CD8-positive, alpha-beta memory T cell (primary cell): ENCODE measurements around the gene KLK10. TPM values are rescaled to one million over a fixed set of nuclear protein-coding genes. Genes with fewer than 3 reads are reported as not detected.
A peak's percentile ranks its signal among the peaks of the same experiment; 100 is the strongest.

Source experiments
- CTCF ChIA-PET: fragments of 350-600 bp; sonication (Branson Sonifier 250); formaldehyde crosslinking; loops from one replicate; lab custom pipeline; 2021; ENCODE audit warnings: antibody characterized with exemption; lab: Charles Lee
- POLR2A ChIA-PET: fragments of 350-600 bp; sonication (Branson Sonifier 250); formaldehyde crosslinking; loops from one replicate; lab custom pipeline; 2021; ENCODE audit warnings: antibody characterized with exemption; lab: Charles Lee
- DNase-seq, 5 donors: peaks; one replicate each; pipeline versions ENCODE4 v3.0.0 to v3.0.0-alpha.2; 2020 to 2022; ENCODE audit warnings: mixed read lengths in 1 of 5
- H3K27ac ChIP-seq: one replicate; pipeline ENCODE4 v1.7.0; 2013; ENCODE audit warnings: low read depth, mild to moderate bottlenecking, low read length, moderate library complexity
- H3K27me3 ChIP-seq: 2 replicates; pipeline ENCODE4 v1.7.0; 2013; ENCODE audit warnings: low read length, mild to moderate bottlenecking; ENCODE audit not compliant: insufficient read depth, poor library complexity, severe bottlenecking
- H3K36me3 ChIP-seq: 2 replicates; pipeline ENCODE4 v1.7.0; 2013; ENCODE audit warnings: mild to moderate bottlenecking, low read length, moderate library complexity; ENCODE audit not compliant: insufficient read depth
- H3K4me1 ChIP-seq: 2 replicates; pipeline ENCODE4 v1.7.0; 2013; ENCODE audit warnings: mild to moderate bottlenecking, low read length, moderate library complexity; ENCODE audit not compliant: insufficient read depth
- H3K4me3 ChIP-seq: 2 replicates; pipeline ENCODE4 v1.7.0; 2013; ENCODE audit warnings: mild to moderate bottlenecking, low read length
- H3K9me3 ChIP-seq: 2 replicates; pipeline ENCODE4 v1.7.0; 2013; ENCODE audit warnings: mild to moderate bottlenecking, low read length
- H3K27ac Mint-ChIP-seq, 8 donors: one replicate each; pipeline ENCODE4 v1.8.0; 2020 to 2021; ENCODE audit warnings: mixed read lengths in 8 of 8, mild to moderate bottlenecking in 6 of 8, inconsistent platforms in 3 of 8, moderate library complexity in 3 of 8
- H3K27me3 Mint-ChIP-seq, 2 donors: one replicate each; pipeline ENCODE4 v1.8.0; 2020 to 2021; ENCODE audit warnings: mixed read lengths in 2 of 2, mild to moderate bottlenecking in 1 of 2, moderate library complexity in 1 of 2
- H3K36me3 Mint-ChIP-seq, 3 donors: one replicate each; pipeline ENCODE4 v1.8.0; 2020 to 2021; ENCODE audit warnings: mixed read lengths in 3 of 3, inconsistent platforms in 1 of 3, mild to moderate bottlenecking in 1 of 3
- H3K4me1 Mint-ChIP-seq, 3 donors: one replicate each; pipeline ENCODE4 v1.8.0; 2020 to 2021; ENCODE audit warnings: mixed read lengths in 3 of 3, inconsistent platforms in 1 of 3, mild to moderate bottlenecking in 1 of 3
- H3K4me3 Mint-ChIP-seq, 7 donors: one replicate each; pipeline ENCODE4 v1.8.0; 2020 to 2021; ENCODE audit warnings: mixed read lengths in 7 of 7, mild to moderate bottlenecking in 6 of 7, moderate library complexity in 4 of 7, inconsistent platforms in 2 of 7
- H3K9me3 Mint-ChIP-seq, 5 donors: one replicate each; pipeline ENCODE4 v1.8.0; 2020 to 2022; ENCODE audit warnings: mixed read lengths in 5 of 5, mild to moderate bottlenecking in 3 of 5, moderate library complexity in 2 of 5, inconsistent platforms in 1 of 5
- polyA plus RNA-seq: library from polyadenylated mRNA; unstranded; fragments of 300-500 nt; fragmentation: Illumina TruSeq; gene quantifications from one replicate; pipeline ENCODE4 v1.2.3, GENCODE V29; 2021
- total RNA-seq, 2 experiments: library from RNA; stranded (reverse); gene quantifications; one replicate each; pipeline ENCODE4 v1.2.3, GENCODE V29; 2021

Gene KLK10
- total and polyA plus RNA-seq, 3 experiments from 2014 or later = not detected

- ChIA-PET CTCF (no interaction called here), POLR2A (no interaction called here)
- no peaks in the 10 kb centered on the region for H3K4me1 ChIP-seq
- no peak overlapping the region for H3K4me3 ChIP-seq
- Mint-ChIP-seq H3K36me3 (no peaks in the 10 kb centered on the region), H3K4me3 (no peak overlapping the region), H3K4me1 (no peaks in the 10 kb centered on the region), H3K27me3 (peaks cover 30 to 55% of the 10 kb centered on the region in 2 donors), H3K9me3 (no peaks in the 10 kb centered on the region), H3K27ac (no peak overlapping the region)
- no peaks in the 10 kb centered on the region for H3K36me3 ChIP-seq
- H3K27me3 ChIP-seq = no peaks in the 10 kb centered on the region
- H3K9me3 ChIP-seq = no peaks in the 10 kb centered on the region
- no peak for DNase-seq
- H3K27ac ChIP-seq = no peak overlapping the region
Measured at GRCh38 chr19:51059715-51060114, 40.2 kb upstream of the KLK10 start.

- H3K9me3 Mint-ChIP-seq = no peaks in the 10 kb centered on the region
- no peak for DNase-seq
- CTCF ChIA-PET = no interaction called here
- H3K27me3 Mint-ChIP-seq = peaks cover 18 to 48% of the 10 kb centered on the region in 2 donors
- H3K9me3 ChIP-seq = no peaks in the 10 kb centered on the region
- H3K27me3 ChIP-seq = peaks cover 3% of the 10 kb centered on the region
- H3K4me1 ChIP-seq = no peaks in the 10 kb centered on the region
- no peaks in the 10 kb centered on the region for H3K4me1 Mint-ChIP-seq
- POLR2A ChIA-PET = no interaction called here
- H3K27ac ChIP-seq = no peak overlapping the region
- no peak overlapping the region for H3K4me3 Mint-ChIP-seq
- H3K36me3 ChIP-seq = no peaks in the 10 kb centered on the region
- H3K4me3 ChIP-seq = no peak overlapping the region
- H3K27ac Mint-ChIP-seq = no peak overlapping the region
- H3K36me3 Mint-ChIP-seq = no peaks in the 10 kb centered on the region
Measured at GRCh38 chr19:51055866-51056265, 36.4 kb upstream of the KLK10 start.

GRCh38 chr19:51047031-51047335, 27.5 kb upstream of the KLK10 start:
- no peak for DNase-seq
- Mint-ChIP-seq H3K27me3 (peaks cover 9 to 28% of the 10 kb centered on the region in 2 donors), H3K36me3 (peaks cover 0 to 4% (median 0%) of the 10 kb centered on the region in 3 donors), H3K4me3 (no peak overlapping the region), H3K9me3 (peaks cover 0 to 13% (median 6%) of the 10 kb centered on the region in 5 donors), H3K4me1 (no peaks in the 10 kb centered on the region), H3K27ac (no peak overlapping the region)
- no peaks in the 10 kb centered on the region for H3K4me1 ChIP-seq
- H3K36me3 ChIP-seq = no peaks in the 10 kb centered on the region
- H3K27ac ChIP-seq = no peak overlapping the region
- H3K9me3 ChIP-seq = no peaks in the 10 kb centered on the region
- peaks cover under 1% of the 10 kb centered on the region for H3K27me3 ChIP-seq
- ChIA-PET CTCF (no interaction called here), POLR2A (no interaction called here)
- no peak overlapping the region for H3K4me3 ChIP-seq

GRCh38 chr19:51044327-51044726, 24.8 kb upstream of the KLK10 start:
- Histone ChIP-seq H3K27me3 (no peaks in the 10 kb centered on the region), H3K36me3 (no peaks in the 10 kb centered on the region), H3K4me1 (no peaks in the 10 kb centered on the region), H3K27ac (no peak overlapping the region), H3K4me3 (no peak overlapping the region), H3K9me3 (no peaks in the 10 kb centered on the region)
- Mint-ChIP-seq H3K4me3 (no peak overlapping the region), H3K9me3 (peaks cover 0 to 6% (median 3%) of the 10 kb centered on the region in 5 donors), H3K36me3 (no peaks in the 10 kb centered on the region), H3K27ac (no peak overlapping the region), H3K4me1 (no peaks in the 10 kb centered on the region), H3K27me3 (peaks cover 12 to 15% of the 10 kb centered on the region in 2 donors)
- CTCF ChIA-PET = no interaction called here
- POLR2A ChIA-PET = no interaction called here
- DNase-seq = no peak

- POLR2A ChIA-PET = no interaction called here
- H3K27ac ChIP-seq = no peak overlapping the region
- H3K4me3 Mint-ChIP-seq = no peak overlapping the region
- CTCF ChIA-PET = no interaction called here
- no peaks in the 10 kb centered on the region for H3K36me3 ChIP-seq
- no peak overlapping the region for H3K4me3 ChIP-seq
- H3K4me1 Mint-ChIP-seq = no peaks in the 10 kb centered on the region
- peaks cover 9 to 13% of the 10 kb centered on the region in 2 donors for H3K27me3 Mint-ChIP-seq
- no peak for DNase-seq
- H3K27ac Mint-ChIP-seq = no peak overlapping the region
- H3K9me3 Mint-ChIP-seq = peaks cover 0 to 2% (median 0%) of the 10 kb centered on the region in 5 donors
- no peaks in the 10 kb centered on the region for H3K9me3 ChIP-seq
- no peaks in the 10 kb centered on the region for H3K27me3 ChIP-seq
- no peaks in the 10 kb centered on the region for H3K36me3 Mint-ChIP-seq
- no peaks in the 10 kb centered on the region for H3K4me1 ChIP-seq
Measured at GRCh38 chr19:51043497-51043896, 24.0 kb upstream of the KLK10 start.

GRCh38 chr19:51040151-51040550, 20.6 kb upstream of the KLK10 start:
- no peak for DNase-seq
- no peaks in the 10 kb centered on the region for H3K4me1 ChIP-seq
- no peaks in the 10 kb centered on the region for H3K9me3 ChIP-seq
- no peak overlapping the region for H3K27ac Mint-ChIP-seq
- H3K9me3 Mint-ChIP-seq = no peaks in the 10 kb centered on the region
- POLR2A ChIA-PET = no interaction called here
- no peaks in the 10 kb centered on the region for H3K36me3 ChIP-seq
- CTCF ChIA-PET = no interaction called here
- H3K4me1 Mint-ChIP-seq = no peaks in the 10 kb centered on the region
- H3K27ac ChIP-seq = no peak overlapping the region
- H3K4me3 ChIP-seq = no peak overlapping the region
- H3K27me3 Mint-ChIP-seq = peaks cover 6 to 8% of the 10 kb centered on the region in 2 donors
- no peaks in the 10 kb centered on the region for H3K36me3 Mint-ChIP-seq
- no peak overlapping the region for H3K4me3 Mint-ChIP-seq
- H3K27me3 ChIP-seq = no peaks in the 10 kb centered on the region

GRCh38 chr19:51036519-51036918, 17.0 kb upstream of the KLK10 start:
- no peak overlapping the region for H3K4me3 Mint-ChIP-seq
- DNase-seq = no peak
- no peaks in the 10 kb centered on the region for H3K9me3 ChIP-seq
- peaks cover 27 to 30% of the 10 kb centered on the region in 2 donors for H3K27me3 Mint-ChIP-seq
- no peaks in the 10 kb centered on the region for H3K9me3 Mint-ChIP-seq
- no peak overlapping the region for H3K27ac Mint-ChIP-seq
- H3K4me1 Mint-ChIP-seq = no peaks in the 10 kb centered on the region
- H3K36me3 ChIP-seq = no peaks in the 10 kb centered on the region
- no peaks in the 10 kb centered on the region for H3K36me3 Mint-ChIP-seq
- H3K4me1 ChIP-seq = no peaks in the 10 kb centered on the region
- no peak overlapping the region for H3K4me3 ChIP-seq
- POLR2A ChIA-PET = no interaction called here
- CTCF ChIA-PET = no interaction called here
- H3K27me3 ChIP-seq = no peaks in the 10 kb centered on the region
- no peak overlapping the region for H3K27ac ChIP-seq

GRCh38 chr19:51034704-51035103, 15.2 kb upstream of the KLK10 start, which contains the start of gene KLK12:
Gene KLK12 (minus strand): TSS chr19:51035002. CDS start chr19:51034621, 381 bp downstream.
- no peak within 1 kb of the TSS for H3K27ac ChIP-seq
- no peaks in the 10 kb centered on the region for H3K4me1 ChIP-seq
- H3K27me3 ChIP-seq = no peaks in the 10 kb centered on the region
- H3K4me3 Mint-ChIP-seq = no peak within 1 kb of the TSS
- ChIA-PET POLR2A (no interaction called here), CTCF (no interaction called here)
- no peaks in the 10 kb centered on the region for H3K9me3 Mint-ChIP-seq
- no peaks in the 10 kb centered on the region for H3K36me3 ChIP-seq
- peak within 1 kb of the TSS in 2 of 8 donors; percentile 16 to 31 for H3K27ac Mint-ChIP-seq
- DNase-seq = no peak
- H3K4me3 ChIP-seq = no peak within 1 kb of the TSS
- H3K27me3 Mint-ChIP-seq = peaks cover 34 to 40% of the 10 kb centered on the region in 2 donors
- H3K4me1 Mint-ChIP-seq = no peaks in the 10 kb centered on the region
- H3K9me3 ChIP-seq = no peaks in the 10 kb centered on the region
- H3K36me3 Mint-ChIP-seq = no peaks in the 10 kb centered on the region

GRCh38 chr19:51031880-51032225, 12.3 kb upstream of the KLK10 start:
- no peaks in the 10 kb centered on the region for H3K36me3 Mint-ChIP-seq
- ChIA-PET POLR2A (no interaction called here), CTCF (no interaction called here)
- no peak overlapping the region for H3K27ac ChIP-seq
- H3K4me1 Mint-ChIP-seq = no peaks in the 10 kb centered on the region
- H3K36me3 ChIP-seq = no peaks in the 10 kb centered on the region
- peaks cover 5% of the 10 kb centered on the region for H3K27me3 ChIP-seq
- H3K4me1 ChIP-seq = no peaks in the 10 kb centered on the region
- peaks cover 41 to 46% of the 10 kb centered on the region in 2 donors for H3K27me3 Mint-ChIP-seq
- no peak for DNase-seq
- no peaks in the 10 kb centered on the region for H3K9me3 Mint-ChIP-seq
- no peaks in the 10 kb centered on the region for H3K9me3 ChIP-seq
- H3K4me3 Mint-ChIP-seq = no peak overlapping the region
- peak overlapping the region in 1 of 8 donors; percentile 62 for H3K27ac Mint-ChIP-seq
- H3K4me3 ChIP-seq = no peak overlapping the region
